A549 (cell line): ENCODE measurements around the gene DHRS3. TPM values are rescaled to one million over a fixed set of nuclear protein-coding genes. Genes with fewer than 3 reads are reported as not detected.

Experiments used
- ATAC-seq, 2 experiments: fragments of 200-7000 bp in 1 of 2; fragments of >200 bp in 1 of 2; cut with Nextera tagmentation in 1 of 2; cut with Tn5 transposase in 1 of 2; 3 replicates each; pipeline versions ENCODE4 v1.8.0 to v1.9.1; 2018 to 2020; ENCODE audit warnings: mild to moderate bottlenecking in 1 of 2, moderate library complexity in 1 of 2
- CTCF ChIA-PET: fragments of 300-600 bp; sonication (Branson Sonifier 250); formaldehyde crosslinking; extraction: SDS; loops from one replicate; lab custom pipeline; 2021; ENCODE audit warnings: antibody characterized with exemption, inconsistent platforms; lab: Yijun Ruan, JAX
- POLR2A ChIA-PET: fragments of 350-600 bp; formaldehyde crosslinking; extraction: SDS; loops from one replicate; lab custom pipeline; 2021; ENCODE audit warnings: antibody characterized with exemption, inconsistent platforms; lab: Yijun Ruan, JAX
- DNase-seq, 2 experiments: peaks; one replicate each; pipeline versions ENCODE4 v3.0.0 to v3.0.0-alpha.2; 2011 to 2016; ENCODE audit warnings: low read depth in 1 of 2, low spot score in 1 of 2
- FAIRE-seq: peaks from 2 replicates; lab custom pipeline; 2011; peaks lifted over from hg19 to GRCh38; lab: Jason Lieb, UNC
- H3K27ac ChIP-seq, 2 experiments: fragments of >200 bp; sonication (Bioruptor Twin); formaldehyde crosslinking; 3 replicates each; pipeline ENCODE4 v1.5.1; 2016 to 2017
- H3K4me1 ChIP-seq: fragments of >200 bp; sonication (Bioruptor Twin); formaldehyde crosslinking; 3 replicates; pipeline ENCODE4 v1.6.1; 2016
- H3K4me2 ChIP-seq: fragments of >200 bp; sonication (Bioruptor Twin); formaldehyde crosslinking; 3 replicates; pipeline ENCODE4 v1.6.1; 2016
- H3K4me3 ChIP-seq: fragments of >200 bp; sonication (Bioruptor Twin); formaldehyde crosslinking; 3 replicates; pipeline ENCODE4 v1.5.1; 2016
- H3K9me3 ChIP-seq: fragments of >200 bp; sonication (Bioruptor Twin); formaldehyde crosslinking; 3 replicates; pipeline ENCODE4 v1.6.1; 2016
- ATOH8 ChIP-seq: fragments of 250-450 bp; sonication (Bioruptor Pico); IDR thresholded peaks from 2 replicates; pipeline ENCODE4 v1.5.0; 2020; ENCODE audit warnings: low read depth, mild to moderate bottlenecking, moderate library complexity
- BCL3 ChIP-seq: fragments of >200 bp; sonication (Bioruptor Twin); formaldehyde crosslinking; IDR thresholded peaks from 3 replicates; pipeline ENCODE4 v1.6.1; 2016
- BHLHE40 ChIP-seq: IDR thresholded peaks from 2 replicates; pipeline ENCODE4 v1.6.1; 2012; ENCODE audit warnings: low read depth, low read length, inconsistent platforms
- CBX8 ChIP-seq: fragments of 200-600 bp; sonication (generic); IDR thresholded peaks from 2 replicates; pipeline ENCODE4 v1.6.1; 2016
- CEBPB ChIP-seq, 2 experiments: fragments of >200 bp in 1 of 2; sonication (Bioruptor Twin) in 1 of 2; formaldehyde crosslinking in 1 of 2; IDR thresholded peaks; 2 replicates each; pipeline ENCODE4 v1.6.1; 2012 to 2016
- CHD2 ChIP-seq: fragments of 150-350 bp; IDR thresholded peaks from 2 replicates; pipeline ENCODE4 v1.6.1; 2014; ENCODE audit warnings: low read length; ENCODE audit not compliant: partially characterized antibody
- EP300 ChIP-seq, 2 experiments: fragments of >200 bp; sonication (Bioruptor Twin); formaldehyde crosslinking; IDR thresholded peaks; 2 replicates in 1 of 2; 3 replicates in 1 of 2; pipeline ENCODE4 v1.6.1; 2016 to 2017
- FOSB ChIP-seq: fragments of 250-450 bp; sonication (Bioruptor Pico); IDR thresholded peaks from 2 replicates; pipeline ENCODE4 v1.5.0; 2020; ENCODE audit warnings: mild to moderate bottlenecking, moderate library complexity
- FOSL2 ChIP-seq, 2 experiments: fragments of 450-650 bp in 1 of 2; fragments of >200 bp in 1 of 2; sonication (Bioruptor Twin) in 1 of 2; formaldehyde crosslinking; IDR thresholded peaks; 2 replicates each; pipeline versions ENCODE4 v1.5.0 to v1.6.1; 2016 to 2020; ENCODE audit warnings: mild to moderate bottlenecking in 1 of 2, moderate library complexity in 1 of 2
- HEYL ChIP-seq: fragments of 250-450 bp; sonication (Bioruptor Pico); IDR thresholded peaks from 2 replicates; pipeline ENCODE4 v1.8.0; 2021; ENCODE audit warnings: mild to moderate bottlenecking, moderate library complexity
- HOXA7 ChIP-seq: fragments of 250-450 bp; sonication (Bioruptor Pico); IDR thresholded peaks from 2 replicates; pipeline ENCODE4 v1.5.0; 2020; ENCODE audit warnings: mild to moderate bottlenecking, moderate library complexity
- HOXB13 ChIP-seq: fragments of 250-450 bp; sonication (Bioruptor Pico); IDR thresholded peaks from 2 replicates; pipeline ENCODE4 v1.5.0; 2020; ENCODE audit warnings: low read depth, mild to moderate bottlenecking, moderate library complexity
- KDM5A ChIP-seq: fragments of 200-600 bp; sonication (generic); IDR thresholded peaks from 2 replicates; pipeline ENCODE4 v1.6.1; 2016; ENCODE audit warnings: antibody characterized with exemption, mild to moderate bottlenecking
- MAX ChIP-seq: IDR thresholded peaks from 2 replicates; pipeline ENCODE4 v1.6.1; 2012
- MAZ ChIP-seq: fragments of 150-350 bp; IDR thresholded peaks from 2 replicates; pipeline ENCODE4 v1.6.1; 2014; ENCODE audit warnings: antibody characterized with exemption, low read depth, low read length, borderline replicate concordance
- NFE2L2 ChIP-seq: fragments of 150-350 bp; conservative IDR thresholded peaks from 2 replicates; pipeline ENCODE4 v1.6.1; 2014; ENCODE audit warnings: low read length
- NR3C1 ChIP-seq: fragments of >200 bp; sonication (Bioruptor Twin); formaldehyde crosslinking; IDR thresholded peaks from 3 replicates; pipeline ENCODE4 v1.6.1; 2017
- PBX3 ChIP-seq: IDR thresholded peaks from 2 replicates; pipeline ENCODE4 v1.6.1; 2012
- POLR2A ChIP-seq: IDR thresholded peaks from 2 replicates; pipeline ENCODE4 v1.6.1; 2012; ENCODE audit warnings: mild to moderate bottlenecking, low read length
- REST ChIP-seq: fragments of 200-600 bp; sonication (generic); IDR thresholded peaks from 2 replicates; pipeline ENCODE4 v1.6.1; 2016; ENCODE audit warnings: antibody characterized with exemption, mild to moderate bottlenecking, moderate library complexity
- SREBF2 ChIP-seq: fragments of 450-650 bp; IDR thresholded peaks from 2 replicates; pipeline ENCODE4 v1.6.1; 2014; ENCODE audit warnings: mild to moderate bottlenecking, moderate library complexity
- TFCP2L1 ChIP-seq: fragments of 250-450 bp; sonication (Bioruptor Pico); IDR thresholded peaks from 2 replicates; pipeline ENCODE4 v1.5.0; 2021; ENCODE audit warnings: mild to moderate bottlenecking
- USF2 ChIP-seq: fragments of 450-650 bp; IDR thresholded peaks from 2 replicates; pipeline ENCODE4 v1.6.1; 2014; ENCODE audit warnings: antibody characterized with exemption
- ZNF302 ChIP-seq: fragments of 250-450 bp; sonication (Bioruptor Pico); IDR thresholded peaks from 2 replicates; pipeline ENCODE4 v1.9.0; 2021; ENCODE audit warnings: inconsistent platforms, mild to moderate bottlenecking, moderate library complexity
- WGBS: methylation state at CpG from one replicate; pipeline ENCODE4 v1.1.6; 2017; ENCODE audit errors: missing lambda C conversion rate; 5-methylcytosine and 5-hydroxymethylcytosine counted together
- polyA plus RNA-seq, 4 experiments: library from polyadenylated mRNA; depleted of rRNA in 3 of 4; stranded (reverse); fragments of >200 nt; fragmentation: RNase III in 1 of 4; extraction: RNeasy Plus Mini Kit Qiagen cat#74134 plus additional on column Dnase treatment in 1 of 4; gene quantifications; 2 replicates in 3 of 4; 3 replicates in 1 of 4; pipeline ENCODE4 v1.2.3, GENCODE V29; 2011 to 2017

Gene DHRS3
- polyA plus RNA-seq, 2 of the 4 experiments (the other 2 are of a cell fraction), result 62.7 to 79.7 TPM

GRCh38 chr1:12598974-12599373, 19.0 kb downstream of the DHRS3 start (continued):
- TF ChIP-seq REST (no peak), ZNF302 (CRISPR knock-in tag) (no peak), CEBPB (IDR thresholded peaks at IDR 0.05) (no peak), ATOH8 (CRISPR knock-in tag) (no peak), CHD2 (no peak), SREBF2 (no peak)

- Histone ChIP-seq H3K4me3 (no peak overlapping the region), H3K27ac (peak overlapping the region; percentile 97 to 100), H3K4me1 (peaks cover 87% of the 10 kb centered on the region), H3K4me2 (peak overlapping the region; percentile 97), H3K9me3 (no peaks in the 10 kb centered on the region)
- FAIRE-seq (no peak), ATAC-seq (no peak), DNase-seq (no peak)
- CTCF ChIA-PET, result interaction anchor here (1.6 kb wide), 1 partner anchor 25 kb away, joined by 3 read pairs; no protein-coding TSS in a partner anchor
- TF ChIP-seq MAX, result peak; percentile 66
- TF ChIP-seq NR3C1, result no peak
- TF ChIP-seq HOXB13 (CRISPR knock-in tag), result 0 out of 2 replicates have a peak, but pooled peaks have one; percentile 23
- no peak for TF ChIP-seq FOSB (CRISPR knock-in tag)
- no peak for TF ChIP-seq ZNF302 (CRISPR knock-in tag)
- no peak for TF ChIP-seq HOXA7
- WGBS, result 60% methylated on average over 7 of the region's 10 CpGs
- POLR2A ChIA-PET, result interaction anchor here (6.8 kb wide), 1 partner anchor 19 kb away, joined by 209 read pairs; the partner anchor contains the start of gene DHRS3
These were observed 20.2 kb downstream of the DHRS3 start for GRCh38 chr1:12597792-12598191.

- no peaks in the 10 kb centered on the region for H3K9me3 ChIP-seq
- ChIA-PET POLR2A (interaction anchor here (0.7 to 6.8 kb wide), 19 partner anchors 8 to 215 kb away, joined by 3 to 209 read pairs (median 6); partner anchors contain the start of gene DHRS3), CTCF (interaction anchor here (0.6 to 2.6 kb wide), 7 partner anchors 21 to 295 kb away, joined by 3 to 7 read pairs (median 3); partner anchors contain the start of gene DHRS3)
- peak; percentile 81 for ATAC-seq
- FAIRE-seq, result peak; percentile 67
- H3K4me1 ChIP-seq, result peaks cover 87% of the 10 kb centered on the region
- peak; percentile 92 to 98 for DNase-seq
- peak overlapping the region; percentile 33; the same call in 2 of the 3 replicates for H3K4me3 ChIP-seq
- H3K4me2 ChIP-seq, result peak overlapping the region; percentile 97
- H3K27ac ChIP-seq, result peak overlapping the region; percentile 97 to 100
- WGBS, result 0% methylated on average over 15 of the region's 39 CpGs
- peak; percentile 76; the same call in 1 of the 2 replicates for TF ChIP-seq HOXA7
- no peak for TF ChIP-seq KDM5A
- TF ChIP-seq BHLHE40, result no peak
- TF ChIP-seq MAZ, result no peak
- peak; percentile 95 to 97; a peak in 3 of 5 replicates for TF ChIP-seq EP300 (IDR thresholded peaks at IDR 0.05)
- TF ChIP-seq BCL3, result no peak; the same call in 1 of the 3 replicates
- TF ChIP-seq USF2, result no peak
- TF ChIP-seq CHD2, result peak; percentile 17
- TF ChIP-seq TFCP2L1 (CRISPR knock-in tag), result peak; percentile 69
- no peak for TF ChIP-seq ZNF302 (CRISPR knock-in tag)
- TF ChIP-seq HOXB13 (CRISPR knock-in tag), result peak; percentile 81; the same call in 1 of the 2 replicates
- TF ChIP-seq POLR2A, result peak; percentile 45
- TF ChIP-seq CBX8, result no peak
- peak; percentile 86 for TF ChIP-seq PBX3
- TF ChIP-seq NFE2L2, result no peak
- peak; percentile 56; the same call in 1 of the 2 replicates for TF ChIP-seq FOSL2 (IDR thresholded peaks at IDR 0.05)
- peak; percentile 84 for TF ChIP-seq FOSL2 (CRISPR knock-in tag; IDR thresholded peaks at IDR 0.05)
- TF ChIP-seq HEYL (CRISPR knock-in tag), result peak; percentile 42; the same call in 1 of the 2 replicates
These were observed 21.8 kb downstream of the DHRS3 start for GRCh38 chr1:12596007-12596821.
